Uterus (tissue), 2 donors: ENCODE results near the gene ZNF350.

Experiments
- POLR2A ChIP-seq, 2 donors: fragments of 450-650 bp; IDR thresholded peaks; one replicate each; pipeline ENCODE4 v1.6.1; 2016; ENCODE audit warnings: antibody characterized with exemption in 2 of 2, mild to moderate bottlenecking in 1 of 2, moderate library complexity in 1 of 2
- TF ChIP-seq, protein P1 (sequence below), 4 experiments: fragments of 200-600 bp in 2 of 4; fragments of 450-650 bp in 2 of 4; sonication (generic) in 2 of 4; IDR thresholded peaks; one replicate each; pipeline ENCODE4 v1.5.1; 2016 to 2019; ENCODE audit warnings: antibody characterized with exemption in 4 of 4, mild to moderate bottlenecking in 2 of 4, moderate library complexity in 1 of 4

DNA sequence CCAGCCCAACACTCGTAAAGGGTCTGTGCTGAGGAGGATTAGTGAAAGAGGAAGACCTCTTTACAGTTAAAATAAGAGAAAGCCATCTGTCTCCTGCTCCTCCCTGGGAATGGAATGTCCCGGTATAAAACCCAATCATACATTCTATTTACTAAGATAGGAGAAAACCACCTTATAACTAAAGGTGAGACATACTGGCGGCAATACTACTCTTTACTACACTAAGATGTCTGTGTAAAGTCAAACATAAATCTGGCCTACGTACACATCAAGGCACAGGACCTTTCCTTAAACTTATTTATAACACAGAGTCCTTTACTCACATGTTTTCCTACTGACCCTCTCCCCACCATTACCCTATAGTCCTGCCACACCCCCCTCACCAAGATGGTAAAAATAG, 3.3 kb downstream of the ZNF350 start:
- TF ChIP-seq, protein P1, sequence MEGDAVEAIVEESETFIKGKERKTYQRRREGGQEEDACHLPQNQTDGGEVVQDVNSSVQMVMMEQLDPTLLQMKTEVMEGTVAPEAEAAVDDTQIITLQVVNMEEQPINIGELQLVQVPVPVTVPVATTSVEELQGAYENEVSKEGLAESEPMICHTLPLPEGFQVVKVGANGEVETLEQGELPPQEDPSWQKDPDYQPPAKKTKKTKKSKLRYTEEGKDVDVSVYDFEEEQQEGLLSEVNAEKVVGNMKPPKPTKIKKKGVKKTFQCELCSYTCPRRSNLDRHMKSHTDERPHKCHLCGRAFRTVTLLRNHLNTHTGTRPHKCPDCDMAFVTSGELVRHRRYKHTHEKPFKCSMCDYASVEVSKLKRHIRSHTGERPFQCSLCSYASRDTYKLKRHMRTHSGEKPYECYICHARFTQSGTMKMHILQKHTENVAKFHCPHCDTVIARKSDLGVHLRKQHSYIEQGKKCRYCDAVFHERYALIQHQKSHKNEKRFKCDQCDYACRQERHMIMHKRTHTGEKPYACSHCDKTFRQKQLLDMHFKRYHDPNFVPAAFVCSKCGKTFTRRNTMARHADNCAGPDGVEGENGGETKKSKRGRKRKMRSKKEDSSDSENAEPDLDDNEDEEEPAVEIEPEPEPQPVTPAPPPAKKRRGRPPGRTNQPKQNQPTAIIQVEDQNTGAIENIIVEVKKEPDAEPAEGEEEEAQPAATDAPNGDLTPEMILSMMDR (IDR thresholded peaks at IDR 0.05) = no peak
- no peak for TF ChIP-seq POLR2A (IDR thresholded peaks at IDR 0.05)
